ENCODE measurements around the gene SUSD6. TPM values are rescaled to one million over a fixed set of nuclear protein-coding genes. Genes with fewer than 3 reads are reported as not detected.

Gene SUSD6
- total RNA-seq, 2 donors from 2014 or later: 24.6 to 25.1 TPM

- intact Hi-C loops (cut with DNase I): no loop called here
- Histone ChIP-seq H3K4me1 (peaks cover 42% of the 10 kb centered on the region), H3K27ac (peak overlapping the region; percentile 59 to 77 (median 70)), H3K36me3 (replicated peaks in 1 of 2; ENCODE audit: insufficient read depth in 1 of 2, low read depth in 2 of 2) (no peaks in the 10 kb centered on the region), H3K4me3 (no peak overlapping the region), H3K27me3 (no peaks in the 10 kb centered on the region), H3K9me3 (no peaks in the 10 kb centered on the region)
- WGBS, 2 donors: 43 to 71% methylated on average over 6 of the region's 6 CpGs
- peak; percentile 39 for ATAC-seq
- peak in 3 of 4 donors; percentile 69 to 71 (median 69) for DNase-seq
- TF ChIP-seq CTCF (IDR thresholded peaks at IDR 0.05) (no peak), POLR2A (IDR thresholded peaks at IDR 0.05) (peak in 1 of 3 donors; percentile 16)
These were observed 101.2 kb downstream of the SUSD6 start for GRCh38 chr14:69712599-69713088.

- peak overlapping the region in 3 of 4 donors; percentile 68 to 77 (median 73) for H3K27ac ChIP-seq
- ATAC-seq (no peak), DNase-seq (peak in 3 of 4 donors; percentile 69 to 78 (median 72))
- intact Hi-C loops (cut with DNase I): no loop called here
- TF ChIP-seq POLR2A (IDR thresholded peaks at IDR 0.05): no peak
- peak in 4 of 7 experiments; percentile 24 to 43 (median 28) for TF ChIP-seq CTCF (IDR thresholded peaks at IDR 0.05)
- no peak overlapping the region for H3K4me3 ChIP-seq
- no peaks in the 10 kb centered on the region for H3K36me3 ChIP-seq (replicated peaks in 1 of 2; ENCODE audit: insufficient read depth in 1 of 2, low read depth in 2 of 2)
- H3K9me3 ChIP-seq: no peaks in the 10 kb centered on the region
- WGBS, 2 donors: 54 to 56% methylated on average over 4 of the region's 4 CpGs
- peaks cover 42% of the 10 kb centered on the region for H3K4me1 ChIP-seq
- no peaks in the 10 kb centered on the region for H3K27me3 ChIP-seq
These were observed 101.9 kb downstream of the SUSD6 start for GRCh38 chr14:69713209-69713781.

DNA sequence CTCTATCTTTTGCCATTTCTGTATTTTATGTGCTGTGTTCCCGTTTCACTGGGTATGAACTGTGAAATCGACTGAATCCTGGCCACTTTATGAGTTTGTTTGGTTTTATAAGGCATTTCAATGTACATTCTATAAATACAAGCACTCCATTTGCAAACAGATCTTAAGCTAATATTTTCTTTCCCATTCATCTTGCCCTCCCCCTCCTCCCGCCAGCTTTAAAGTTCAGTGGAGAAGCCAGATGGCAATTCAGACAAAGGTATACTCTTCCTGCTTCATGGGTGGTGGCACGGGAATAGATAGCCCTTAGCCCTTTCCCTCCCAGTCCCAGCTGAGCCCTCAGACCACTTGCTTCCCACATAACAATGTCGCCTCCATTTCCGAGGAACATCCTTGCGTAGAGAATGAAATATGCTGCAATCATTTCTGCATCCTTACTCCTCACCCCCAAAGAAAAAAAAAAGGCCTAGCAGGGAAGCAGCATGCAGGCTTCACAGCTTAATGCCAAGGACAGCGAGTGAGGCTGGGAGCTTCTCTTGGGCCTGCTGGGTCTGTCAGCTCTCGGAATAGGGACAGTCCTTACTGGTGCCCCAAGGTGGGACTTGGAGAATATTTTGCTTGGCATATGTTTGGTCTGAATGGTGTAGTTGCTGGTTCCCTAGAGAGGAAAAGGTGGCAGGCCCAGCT is 102.7 kb downstream of the SUSD6 start:
- Histone ChIP-seq H3K27ac (peak overlapping the region in 2 of 4 donors; percentile 18 to 77), H3K36me3 (replicated peaks in 1 of 2; ENCODE audit: insufficient read depth in 1 of 2, low read depth in 2 of 2) (no peaks in the 10 kb centered on the region), H3K27me3 (no peaks in the 10 kb centered on the region), H3K4me3 (no peak overlapping the region), H3K9me3 (no peaks in the 10 kb centered on the region), H3K4me1 (peaks cover 42% of the 10 kb centered on the region)
- 73 to 75% methylated on average over 9 of the region's 9 CpGs for WGBS, 2 donors
- intact Hi-C loops (cut with DNase I): no loop called here
- no peak for TF ChIP-seq POLR2A (IDR thresholded peaks at IDR 0.05)
- TF ChIP-seq CTCF (IDR thresholded peaks at IDR 0.05): no peak
- ATAC-seq: no peak
- DNase-seq: no peak

DNA sequence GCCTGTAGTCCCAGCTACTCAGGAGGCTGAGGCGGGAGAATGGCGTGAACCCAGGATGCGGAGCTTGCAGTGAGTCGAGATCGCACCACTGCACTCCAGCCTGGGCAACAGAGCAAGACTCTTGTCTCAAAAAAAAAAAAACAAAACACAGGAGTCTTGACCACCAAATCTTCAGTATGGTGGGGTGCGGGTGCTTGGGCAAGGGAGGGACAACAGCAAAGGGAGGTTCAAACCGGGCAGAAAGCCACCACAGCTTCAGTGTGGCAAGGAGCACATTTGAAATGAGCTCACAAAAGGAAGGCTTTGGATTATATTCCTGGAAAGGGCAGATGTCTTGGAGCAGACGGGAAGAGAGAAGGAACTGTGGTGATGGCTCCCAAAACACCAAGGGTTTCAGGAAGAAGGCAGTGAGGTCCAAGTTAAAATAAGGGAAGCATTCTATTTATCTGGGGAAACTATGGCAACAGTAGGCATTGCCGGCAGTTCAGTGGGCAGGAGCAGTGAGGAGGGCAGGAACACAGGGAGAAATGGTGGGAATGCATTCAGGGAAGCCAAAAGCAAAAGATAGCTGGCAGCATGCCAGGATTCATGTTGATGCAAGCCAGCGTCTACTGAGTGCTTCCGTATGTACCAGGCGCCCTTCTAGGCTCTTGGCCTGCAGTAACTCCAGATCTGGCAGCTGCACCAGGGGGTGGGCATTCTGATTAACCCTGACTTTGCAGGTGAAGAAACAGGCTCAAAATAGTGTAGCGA is 104.5 kb downstream of the SUSD6 start:
- Histone ChIP-seq H3K36me3 (replicated peaks in 1 of 2; ENCODE audit: insufficient read depth in 1 of 2, low read depth in 2 of 2) (no peaks in the 10 kb centered on the region), H3K27me3 (no peaks in the 10 kb centered on the region), H3K27ac (peak overlapping the region in 2 of 4 donors; percentile 19 to 35), H3K4me3 (no peak overlapping the region), H3K4me1 (peaks cover 40% of the 10 kb centered on the region), H3K9me3 (no peaks in the 10 kb centered on the region)
- WGBS, 2 donors: 62 to 69% methylated on average over 13 of the region's 13 CpGs
- no peak for TF ChIP-seq CTCF (IDR thresholded peaks at IDR 0.05)
- no peak for TF ChIP-seq POLR2A (IDR thresholded peaks at IDR 0.05)
- intact Hi-C loops (cut with DNase I): no loop called here
- DNase-seq (peak; percentile 50 to 71 (median 62)), ATAC-seq (peak; percentile 26)
